ENCODE data around the gene CEP104.
A peak's percentile ranks its signal among the peaks of the same experiment; 100 is the strongest.

CEP104 gene

DNA sequence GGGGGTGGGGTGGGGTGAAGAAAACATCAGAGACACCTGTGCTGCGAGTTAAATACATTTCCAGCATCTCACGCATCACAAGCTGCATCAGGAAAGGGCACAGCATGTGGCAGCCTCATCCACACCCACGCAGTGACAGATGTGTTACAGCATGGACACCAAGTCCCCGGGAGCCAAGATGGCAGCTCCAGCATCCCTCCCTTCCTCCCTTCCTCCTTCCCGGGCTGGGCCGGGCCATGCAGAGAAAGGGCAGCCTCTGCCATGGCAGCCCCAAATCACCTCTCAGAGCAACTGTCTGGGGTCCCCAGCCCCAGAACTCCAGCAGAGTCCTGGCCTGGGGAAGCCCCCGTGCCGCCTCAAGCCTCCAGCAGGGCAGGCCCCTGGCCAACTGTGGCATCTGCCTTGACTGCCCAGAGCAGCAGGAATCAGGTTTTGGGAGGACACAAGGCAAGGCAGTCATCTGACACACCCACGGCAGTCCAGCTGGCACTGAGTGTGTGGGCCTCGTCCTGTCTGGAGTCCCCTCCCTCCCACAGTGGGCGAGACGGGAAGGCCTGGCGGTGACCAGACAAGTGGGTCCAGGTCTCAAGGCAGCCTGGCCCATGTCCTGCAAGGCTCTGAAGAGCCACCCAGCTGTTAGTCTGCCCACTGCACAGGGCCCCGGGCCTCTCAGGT is 78.3 kb downstream of the CEP104 start:
- DNase-seq (ENCODE audit: low read depth in 3 of 3), result no peak

- no peak for DNase-seq (ENCODE audit: low read depth in 3 of 3)
Measured at GRCh38 chr1:3777647-3778589, 79.1 kb downstream of the CEP104 start.

DNA sequence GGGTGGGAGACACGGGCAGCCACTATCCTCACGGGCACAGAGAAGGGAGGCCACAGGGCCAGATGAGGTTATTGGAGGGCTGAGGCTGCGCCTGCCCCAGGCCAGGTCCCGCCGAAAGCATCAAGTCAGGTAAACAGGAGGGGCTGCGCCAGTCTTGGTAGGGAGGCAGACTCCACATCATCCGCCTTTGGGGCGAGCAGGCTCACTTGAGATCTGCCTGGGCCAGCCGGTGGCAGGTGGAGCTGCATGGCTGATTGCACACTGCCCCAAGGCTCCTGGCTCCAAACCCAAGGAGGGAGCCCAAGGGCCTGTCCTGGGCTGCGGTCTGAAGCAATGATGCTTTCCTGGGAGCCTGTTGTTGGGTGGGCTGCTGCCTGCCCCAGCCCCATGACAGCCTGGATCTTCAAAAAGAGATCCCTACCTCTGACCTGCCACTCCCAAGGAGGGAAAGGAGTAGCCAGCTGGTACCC is 79.9 kb downstream of the CEP104 start:
- DNase-seq (ENCODE audit: low read depth in 3 of 3), result no peak

DNA sequence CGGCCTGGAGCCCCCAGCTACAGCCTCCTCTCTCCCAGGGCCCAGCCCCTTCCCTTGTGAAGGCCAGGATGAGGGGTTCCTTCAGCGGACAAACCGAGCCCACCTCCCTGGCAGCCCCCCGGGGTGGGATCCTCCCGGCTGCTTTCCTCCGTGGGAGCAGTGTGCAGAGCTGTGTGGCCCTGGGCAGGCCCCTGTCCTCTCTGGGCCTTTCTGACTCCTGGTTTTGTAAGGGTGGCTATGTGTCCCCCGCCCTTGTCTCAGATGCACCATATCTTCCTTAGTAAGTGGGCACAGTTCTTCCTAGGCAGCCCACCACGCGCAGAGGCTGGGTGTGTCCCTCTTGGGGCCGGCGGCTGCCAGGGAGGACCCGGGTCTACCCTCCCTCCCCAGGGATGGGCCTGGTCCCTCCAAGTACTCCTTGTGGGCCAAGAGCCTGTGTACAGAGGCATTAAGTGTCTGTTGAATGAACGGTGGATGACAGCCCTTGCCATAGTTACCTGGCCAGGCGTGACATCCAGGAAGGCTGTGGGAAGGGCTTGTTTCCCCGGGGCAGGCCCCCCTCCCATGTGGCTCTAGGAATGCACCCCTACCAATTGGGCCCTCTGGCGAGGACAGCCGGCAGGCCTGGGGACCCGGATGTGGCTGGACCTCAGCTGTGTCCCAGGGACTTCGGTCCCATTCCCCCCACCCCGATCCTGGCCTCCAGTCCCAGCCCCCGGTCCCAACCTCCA is 80.6 kb downstream of the CEP104 start:
- no peak for DNase-seq (ENCODE audit: low read depth in 3 of 3)

- peak in 2 of 3 experiments; percentile 28 to 35 for DNase-seq (ENCODE audit: low read depth in 3 of 3)
Measured at GRCh38 chr1:3775490-3776230, 81.4 kb downstream of the CEP104 start.

DNA sequence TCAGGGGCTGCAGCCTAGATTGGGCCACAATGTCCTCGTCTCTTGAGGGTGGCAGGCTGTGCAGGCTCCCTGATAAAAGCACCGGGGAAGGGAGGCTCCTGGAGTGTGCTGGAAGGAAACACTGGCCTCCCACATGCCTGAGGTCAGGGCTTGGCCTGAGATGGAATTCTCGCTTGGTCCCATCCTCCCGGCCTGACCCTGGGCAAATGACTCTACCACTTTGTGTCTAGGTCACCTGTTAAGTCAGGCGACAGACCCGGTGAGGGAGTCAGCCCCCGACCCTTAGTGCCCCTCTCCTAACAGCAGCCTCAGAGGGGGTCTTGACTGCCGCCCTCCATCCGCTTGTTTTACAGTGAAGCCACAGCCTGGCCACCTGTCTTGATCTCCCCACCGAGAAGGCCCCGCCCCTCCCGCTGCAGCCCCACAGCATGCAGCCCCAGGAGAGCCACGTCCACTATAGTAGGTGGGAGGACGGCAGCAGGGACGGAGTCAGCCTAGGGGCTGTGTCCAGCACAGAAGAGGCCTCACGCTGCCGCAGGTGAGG is 82.0 kb downstream of the CEP104 start:
- DNase-seq (ENCODE audit: low read depth in 3 of 3), result no peak

- no peak for DNase-seq (ENCODE audit: low read depth in 3 of 3)
Measured at GRCh38 chr1:3774276-3774945, 82.6 kb downstream of the CEP104 start.

- no peak for DNase-seq (ENCODE audit: low read depth in 3 of 3)
Measured at GRCh38 chr1:3773572-3774275, 83.3 kb downstream of the CEP104 start.

DNA sequence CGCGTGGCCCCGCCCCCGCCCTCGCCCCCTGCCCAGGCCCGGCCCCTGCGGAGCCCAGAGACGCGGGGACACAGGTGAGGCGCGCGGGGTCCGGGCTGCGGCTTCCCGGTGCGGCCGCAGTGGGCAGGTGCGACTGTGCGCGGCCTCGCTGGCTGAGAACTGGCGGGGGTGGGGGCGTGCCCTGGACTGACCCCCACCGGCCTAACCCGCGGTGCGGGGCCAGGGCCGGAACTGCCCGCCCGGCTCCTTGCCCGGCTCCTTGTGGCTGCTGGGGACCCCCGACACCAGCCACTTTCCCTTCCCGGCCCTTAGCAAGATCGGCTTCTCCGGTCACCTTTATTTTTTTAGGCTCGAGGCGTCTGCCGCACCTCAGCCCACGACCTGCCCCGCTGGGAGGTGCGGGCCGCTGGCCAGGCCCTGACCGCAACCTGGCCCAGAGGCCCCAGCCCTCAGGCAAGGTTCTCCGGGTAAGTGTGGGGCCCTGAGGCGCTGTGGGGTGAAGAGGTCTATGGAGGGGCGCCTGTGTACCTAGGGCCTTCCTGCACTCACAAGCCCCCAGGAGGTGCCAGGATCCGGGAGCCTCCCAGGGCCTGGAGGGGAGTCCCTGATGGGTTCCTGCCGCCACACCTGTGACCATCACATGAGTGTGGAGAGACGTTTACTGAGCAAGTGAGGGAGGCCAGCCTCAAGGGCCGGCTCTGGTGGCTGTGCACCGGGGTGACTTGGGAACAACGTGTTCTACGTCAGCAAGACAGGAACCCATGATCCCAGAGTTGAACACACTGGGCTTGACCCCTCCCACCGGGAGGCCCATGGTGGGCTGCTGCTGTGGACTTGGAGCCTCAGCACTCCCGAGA is 84.1 kb downstream of the CEP104 start, which contains the start of gene SMIM1:
Gene SMIM1 (plus strand): TSS at position 35 of the 857 bp plus-strand sequence. CDS start 2,625 bp downstream, outside the sequence.
- no peak for DNase-seq (ENCODE audit: low read depth in 3 of 3)

- DNase-seq (ENCODE audit: low read depth in 3 of 3), result peak; percentile 66 to 75 (median 75)
Measured at GRCh38 chr1:3772027-3772714, 84.8 kb downstream of the CEP104 start.

- DNase-seq (ENCODE audit: low read depth in 3 of 3), result no peak
Measured at GRCh38 chr1:3771108-3772026, 85.6 kb downstream of the CEP104 start.

DNA sequence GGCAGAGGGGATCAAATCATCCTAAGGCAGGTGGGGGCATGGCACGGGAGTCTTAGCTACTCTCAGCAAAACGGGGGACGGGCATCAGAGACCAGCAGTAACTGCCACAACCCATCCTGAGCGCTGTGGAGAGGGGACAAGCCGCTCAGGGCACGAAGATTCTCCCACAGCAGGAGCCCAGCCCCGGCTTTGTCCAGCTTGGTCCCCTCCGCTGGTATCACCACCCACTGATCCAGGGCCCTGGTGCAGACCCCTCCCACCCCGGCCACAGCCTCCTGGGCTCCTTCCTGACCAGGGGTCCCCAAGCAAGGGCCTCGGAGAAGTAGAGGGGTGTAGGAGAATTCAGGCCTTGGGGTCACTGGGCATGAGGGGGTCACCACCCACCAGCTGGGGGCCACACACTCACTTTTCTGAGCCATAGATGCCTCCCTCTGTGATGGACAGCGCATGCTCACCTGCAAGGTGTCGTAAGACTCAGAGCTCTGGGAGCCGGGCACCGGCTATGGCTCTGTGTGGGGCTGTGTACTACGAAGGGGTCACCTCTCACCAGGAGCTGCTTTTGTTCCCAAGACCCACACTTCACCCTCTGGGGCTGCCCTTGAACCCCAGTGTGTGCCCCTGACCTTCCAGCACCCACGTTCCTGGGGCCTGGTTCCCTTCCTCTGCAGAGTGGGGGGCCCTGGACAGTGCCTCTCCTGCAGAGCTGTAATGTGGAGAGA is 86.8 kb downstream of the CEP104 start:
- no peak for DNase-seq (ENCODE audit: low read depth in 3 of 3)

GRCh38 chr1:3768811-3769390 is 88.1 kb downstream of the CEP104 start:
- DNase-seq (ENCODE audit: low read depth in 3 of 3), result no peak

DNA sequence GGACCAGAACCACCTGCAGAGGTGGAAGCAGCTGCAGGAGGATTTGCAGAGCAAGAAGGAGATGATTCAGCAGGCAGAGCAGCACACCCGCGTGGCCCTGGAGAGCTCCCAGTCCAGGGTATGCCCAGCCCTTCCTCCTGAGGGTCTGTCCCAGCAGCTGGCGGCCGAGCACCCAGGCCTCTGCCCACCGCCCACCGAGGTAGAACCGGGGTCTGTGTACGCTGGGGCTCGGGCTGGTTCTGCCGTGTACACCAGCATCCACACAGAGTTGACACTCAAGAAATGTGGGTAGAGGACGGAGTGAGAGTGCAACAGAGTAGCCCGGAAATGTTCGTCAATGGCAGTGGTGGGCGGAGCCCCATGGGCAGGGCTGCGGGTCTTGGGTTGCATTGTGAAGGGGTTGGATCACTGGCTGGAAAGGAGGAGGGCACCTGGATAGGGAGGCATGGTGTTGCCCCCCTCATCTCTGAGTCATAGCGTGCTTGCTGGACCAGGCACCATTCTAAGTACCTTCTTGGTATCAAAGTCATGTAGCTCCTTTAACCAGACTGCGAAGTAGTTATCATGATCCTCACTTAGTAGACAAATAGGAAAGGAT is 89.6 kb downstream of the CEP104 start:
- no peak for DNase-seq (ENCODE audit: low read depth in 3 of 3)

DNA sequence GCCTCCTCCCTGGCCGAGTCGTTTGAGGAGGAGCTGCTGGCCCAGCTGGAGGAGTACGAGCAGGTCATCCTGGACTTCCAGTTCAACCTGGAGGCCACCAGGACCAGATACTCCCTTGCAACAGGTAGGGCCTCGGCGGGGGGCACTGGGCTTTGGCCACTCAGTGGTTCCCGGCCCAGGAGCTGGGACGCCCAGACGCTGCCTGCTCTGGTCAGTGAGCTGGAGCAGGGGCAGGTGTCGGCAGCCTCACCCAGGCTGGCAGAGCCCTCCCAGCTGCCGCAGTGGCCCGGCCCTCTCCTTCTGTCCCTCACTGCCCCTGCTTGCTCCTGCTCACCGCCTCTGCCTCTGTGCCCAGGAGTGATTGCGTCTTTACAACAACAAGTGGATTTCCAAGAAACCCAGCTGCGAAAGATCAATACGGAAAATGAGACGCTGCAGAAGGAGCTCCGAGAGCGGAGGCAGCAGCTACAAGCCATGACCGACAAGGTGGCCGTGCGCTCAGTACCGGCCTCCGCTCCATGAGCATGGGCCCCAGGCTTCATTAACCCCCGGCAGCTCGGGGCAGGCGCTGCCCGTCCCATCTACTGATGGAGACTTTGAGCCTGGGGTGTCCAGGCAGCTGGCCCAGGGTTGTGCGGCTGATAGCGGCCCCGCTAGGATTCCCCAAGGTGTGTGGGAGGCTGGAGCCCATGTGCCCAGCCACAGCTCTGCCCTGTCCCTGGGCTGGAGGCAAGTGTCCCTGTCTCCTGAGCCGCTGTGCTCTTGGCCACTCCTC is 93.5 kb downstream of the CEP104 start:
- no peak for DNase-seq (ENCODE audit: low read depth in 3 of 3)
